ENCODE results near the gene CITED1.
A peak's percentile ranks its signal among the peaks of the same experiment; 100 is the strongest.

CITED1 gene

DNA sequence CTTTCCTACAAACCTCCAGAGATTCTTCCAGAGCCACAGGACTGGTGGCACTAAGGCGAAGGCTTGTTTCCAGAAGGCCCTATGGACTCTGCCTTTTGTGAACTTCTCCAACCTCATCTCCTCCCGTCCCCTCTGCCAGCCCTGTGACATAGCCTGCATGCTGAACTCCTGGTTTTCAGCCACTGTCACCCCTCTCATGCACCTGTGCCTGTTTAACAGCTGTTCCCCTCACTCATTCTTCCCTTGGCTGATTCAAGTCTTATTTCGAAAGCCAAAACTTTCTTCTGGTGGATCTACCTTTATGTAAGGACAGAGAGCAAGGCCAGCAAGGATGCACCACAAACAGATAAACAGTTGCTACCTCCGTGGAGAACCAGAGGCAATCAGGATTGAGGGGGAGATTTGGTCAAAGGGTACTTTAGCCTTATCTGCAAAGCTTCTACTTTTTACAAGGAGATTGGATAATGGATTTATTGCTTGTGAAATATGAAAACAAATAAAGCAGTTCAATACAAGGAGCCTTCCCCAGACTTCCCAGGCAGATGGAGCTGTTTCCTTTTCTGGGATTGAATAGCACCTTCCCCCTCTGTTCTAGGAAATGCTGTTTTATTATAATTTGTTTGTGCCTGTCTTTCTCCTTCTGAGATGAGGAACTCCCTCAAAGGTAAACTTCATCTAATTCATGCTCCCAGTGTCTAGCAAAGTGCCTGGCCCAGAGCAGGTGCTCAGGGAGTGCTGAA lies 5.7 kb downstream of the CITED1 start:
- Histone ChIP-seq H3K27ac (ENCODE audit: low read depth, low read length) (no peak overlapping the region), H3K36me3 (ENCODE audit: control insufficient read depth, low read length) (no peaks in the 10 kb centered on the region), H4K20me1 (ENCODE audit: control insufficient read depth, insufficient read depth, low read depth, low read length) (no peaks in the 10 kb centered on the region), H3K4me2 (ENCODE audit: low read length) (no peak overlapping the region), H3F3A (ENCODE audit: control insufficient read depth, insufficient read depth) (no peaks in the 10 kb centered on the region), H3K4me1 (ENCODE audit: control insufficient read depth, low read length) (no peaks in the 10 kb centered on the region), H3K4me3 (ENCODE audit: low read length) (no peak overlapping the region), H3K79me2 (ENCODE audit: control insufficient read depth, low read length) (no peaks in the 10 kb centered on the region), H3K9me2 (replicated peaks; ENCODE audit: control insufficient read depth, low read length) (no peaks in the 10 kb centered on the region), H3K9me3 (ENCODE audit: control insufficient read depth, insufficient read depth, low read length) (no peaks in the 10 kb centered on the region), H3K27me3 (ENCODE audit: control insufficient read depth, low read length) (peaks cover 19% of the 10 kb centered on the region)
- TF ChIP-seq, protein P1, sequence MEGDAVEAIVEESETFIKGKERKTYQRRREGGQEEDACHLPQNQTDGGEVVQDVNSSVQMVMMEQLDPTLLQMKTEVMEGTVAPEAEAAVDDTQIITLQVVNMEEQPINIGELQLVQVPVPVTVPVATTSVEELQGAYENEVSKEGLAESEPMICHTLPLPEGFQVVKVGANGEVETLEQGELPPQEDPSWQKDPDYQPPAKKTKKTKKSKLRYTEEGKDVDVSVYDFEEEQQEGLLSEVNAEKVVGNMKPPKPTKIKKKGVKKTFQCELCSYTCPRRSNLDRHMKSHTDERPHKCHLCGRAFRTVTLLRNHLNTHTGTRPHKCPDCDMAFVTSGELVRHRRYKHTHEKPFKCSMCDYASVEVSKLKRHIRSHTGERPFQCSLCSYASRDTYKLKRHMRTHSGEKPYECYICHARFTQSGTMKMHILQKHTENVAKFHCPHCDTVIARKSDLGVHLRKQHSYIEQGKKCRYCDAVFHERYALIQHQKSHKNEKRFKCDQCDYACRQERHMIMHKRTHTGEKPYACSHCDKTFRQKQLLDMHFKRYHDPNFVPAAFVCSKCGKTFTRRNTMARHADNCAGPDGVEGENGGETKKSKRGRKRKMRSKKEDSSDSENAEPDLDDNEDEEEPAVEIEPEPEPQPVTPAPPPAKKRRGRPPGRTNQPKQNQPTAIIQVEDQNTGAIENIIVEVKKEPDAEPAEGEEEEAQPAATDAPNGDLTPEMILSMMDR (IDR thresholded peaks at IDR 0.05; ENCODE audit: low read depth, low read length, poor library complexity, severe bottlenecking): no peak
- TF ChIP-seq EZH2phosphoT487 (IDR thresholded peaks at IDR 0.05; ENCODE audit: borderline replicate concordance, low read length): no peak

GRCh38 chrX:72297953-72298730 lies 7.6 kb downstream of the CITED1 start:
- H3K4me1 ChIP-seq (ENCODE audit: control insufficient read depth, low read length): no peaks in the 10 kb centered on the region
- H3K36me3 ChIP-seq (ENCODE audit: control insufficient read depth, low read length): no peaks in the 10 kb centered on the region
- no peaks in the 10 kb centered on the region for H3K79me2 ChIP-seq (ENCODE audit: control insufficient read depth, low read length)
- H3K9me2 ChIP-seq (replicated peaks; ENCODE audit: control insufficient read depth, low read length): no peaks in the 10 kb centered on the region
- no peaks in the 10 kb centered on the region for H3F3A ChIP-seq (ENCODE audit: control insufficient read depth, insufficient read depth)
- no peak overlapping the region for H3K4me3 ChIP-seq (ENCODE audit: low read length)
- H3K27ac ChIP-seq (ENCODE audit: low read depth, low read length): no peak overlapping the region
- H3K9me3 ChIP-seq (ENCODE audit: control insufficient read depth, insufficient read depth, low read length): no peaks in the 10 kb centered on the region
- H3K27me3 ChIP-seq (ENCODE audit: control insufficient read depth, low read length): peaks cover 8% of the 10 kb centered on the region
- TF ChIP-seq, protein P1 (IDR thresholded peaks at IDR 0.05; ENCODE audit: low read depth, low read length, poor library complexity, severe bottlenecking): peak; percentile 35
- no peak for TF ChIP-seq EZH2phosphoT487 (IDR thresholded peaks at IDR 0.05; ENCODE audit: borderline replicate concordance, low read length)
- no peak overlapping the region for H3K4me2 ChIP-seq (ENCODE audit: low read length)
- no peaks in the 10 kb centered on the region for H4K20me1 ChIP-seq (ENCODE audit: control insufficient read depth, insufficient read depth, low read depth, low read length)

DNA sequence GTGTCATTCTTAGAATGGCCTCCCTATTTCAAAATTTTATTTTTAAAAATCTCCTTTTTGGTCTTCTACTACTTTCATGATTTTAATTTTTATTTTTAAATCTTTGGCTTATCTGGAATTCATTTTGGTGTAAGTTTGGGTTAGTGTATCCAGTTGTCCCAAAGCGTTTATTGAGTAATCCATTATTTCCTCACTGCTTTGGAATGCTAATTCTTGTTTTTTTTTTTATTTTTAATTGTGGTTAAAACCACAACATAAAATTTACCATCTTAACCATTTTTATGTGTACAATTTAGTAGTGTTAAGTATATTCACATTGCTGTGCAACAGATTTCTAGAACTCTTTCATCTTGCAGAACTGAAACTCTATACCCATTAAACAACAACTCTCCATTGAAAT lies 8.7 kb downstream of the CITED1 start:
- Histone ChIP-seq H3K9me3 (ENCODE audit: control insufficient read depth, insufficient read depth, low read length) (no peaks in the 10 kb centered on the region), H3K79me2 (ENCODE audit: control insufficient read depth, low read length) (no peaks in the 10 kb centered on the region), H3K36me3 (ENCODE audit: control insufficient read depth, low read length) (no peaks in the 10 kb centered on the region), H3K27me3 (ENCODE audit: control insufficient read depth, low read length) (no peaks in the 10 kb centered on the region; the same call in none of the 2 replicates), H3K9me2 (replicated peaks; ENCODE audit: control insufficient read depth, low read length) (no peaks in the 10 kb centered on the region), H3K4me1 (ENCODE audit: control insufficient read depth, low read length) (no peaks in the 10 kb centered on the region), H4K20me1 (ENCODE audit: control insufficient read depth, insufficient read depth, low read depth, low read length) (no peaks in the 10 kb centered on the region), H3F3A (ENCODE audit: control insufficient read depth, insufficient read depth) (no peaks in the 10 kb centered on the region), H3K4me2 (ENCODE audit: low read length) (no peak overlapping the region), H3K4me3 (ENCODE audit: low read length) (no peak overlapping the region), H3K27ac (ENCODE audit: low read depth, low read length) (no peak overlapping the region)
- no peak for TF ChIP-seq EZH2phosphoT487 (IDR thresholded peaks at IDR 0.05; ENCODE audit: borderline replicate concordance, low read length)
- TF ChIP-seq, protein P1 (IDR thresholded peaks at IDR 0.05; ENCODE audit: low read depth, low read length, poor library complexity, severe bottlenecking): no peak

Measured in DOHH2 (cell line).